Brain microvascular endothelial cell (primary cell): ENCODE measurements around the gene TESPA1.
A peak's percentile ranks its signal among the peaks of the same experiment; 100 is the strongest.
"Not testable (repeated sequence)": the region's sequence is repeated elsewhere in the genome, so short reads cannot be mapped to it uniquely, and the experiment has no call there.

Experiments
- DNase-seq: peaks from one replicate; pipeline ENCODE4 v3.0.0-alpha.2; 2020
- H3K27ac ChIP-seq: fragments of 250-450 bp; sonication (Bioruptor Pico); 2 replicates; pipeline ENCODE4 v1.5.1; 2020; ENCODE audit warnings: mild to moderate bottlenecking, moderate library complexity
- H3K27me3 ChIP-seq: fragments of 250-450 bp; sonication (Bioruptor Pico); replicated peaks from 2 replicates; pipeline ENCODE4 v1.5.1; 2020; ENCODE audit warnings: mild to moderate bottlenecking
- H3K36me3 ChIP-seq: fragments of 250-450 bp; sonication (Bioruptor Pico); replicated peaks from 2 replicates; pipeline ENCODE4 v1.5.1; 2020; ENCODE audit warnings: mild to moderate bottlenecking
- H3K4me3 ChIP-seq: 2 replicates; pipeline ENCODE4 v1.5.1; 2011; ENCODE audit warnings: low read depth, mild to moderate bottlenecking, control low read depth, low read length, moderate library complexity
- in situ Hi-C: cut with HindIII; loops from 2 replicates; pipeline ENCODE4 v1.10.0; 2017; ENCODE audit warnings: low sequenced_read_pairs, low pct_ligation_motif_present
- TF ChIP-seq, protein P1 (sequence below): IDR thresholded peaks from 2 replicates; pipeline ENCODE4 v1.5.1; 2011; ENCODE audit warnings: low read depth, mild to moderate bottlenecking, moderate library complexity, low read length, control low read depth, inconsistent platforms; ENCODE audit errors: missing control alignments

Gene TESPA1

DNA sequence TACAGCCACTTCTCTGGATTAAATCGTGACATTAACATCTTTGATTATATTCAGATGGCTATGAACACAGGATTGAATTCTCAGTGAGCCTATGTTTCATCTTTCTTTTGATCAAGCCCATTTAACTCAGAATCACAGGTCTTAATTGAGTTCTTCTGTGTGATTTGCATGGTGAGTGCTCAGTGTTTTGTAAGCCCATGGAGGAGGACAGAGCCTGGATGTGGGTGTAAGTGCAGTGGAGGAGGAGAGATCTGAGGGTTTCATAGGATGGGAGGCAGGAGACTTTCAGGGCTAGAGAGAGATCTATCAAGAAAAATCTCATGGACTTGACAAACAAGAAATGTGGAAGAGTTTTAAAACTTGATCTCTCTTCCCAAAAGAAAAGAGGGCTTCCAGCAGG, 5.3 kb upstream of the TESPA1 start:
- Histone ChIP-seq H3K27ac (no peak overlapping the region), H3K36me3 (no peaks in the 10 kb centered on the region), H3K27me3 (no peaks in the 10 kb centered on the region), H3K4me3 (no peak overlapping the region)
- no peak for DNase-seq
- TF ChIP-seq, protein P1, sequence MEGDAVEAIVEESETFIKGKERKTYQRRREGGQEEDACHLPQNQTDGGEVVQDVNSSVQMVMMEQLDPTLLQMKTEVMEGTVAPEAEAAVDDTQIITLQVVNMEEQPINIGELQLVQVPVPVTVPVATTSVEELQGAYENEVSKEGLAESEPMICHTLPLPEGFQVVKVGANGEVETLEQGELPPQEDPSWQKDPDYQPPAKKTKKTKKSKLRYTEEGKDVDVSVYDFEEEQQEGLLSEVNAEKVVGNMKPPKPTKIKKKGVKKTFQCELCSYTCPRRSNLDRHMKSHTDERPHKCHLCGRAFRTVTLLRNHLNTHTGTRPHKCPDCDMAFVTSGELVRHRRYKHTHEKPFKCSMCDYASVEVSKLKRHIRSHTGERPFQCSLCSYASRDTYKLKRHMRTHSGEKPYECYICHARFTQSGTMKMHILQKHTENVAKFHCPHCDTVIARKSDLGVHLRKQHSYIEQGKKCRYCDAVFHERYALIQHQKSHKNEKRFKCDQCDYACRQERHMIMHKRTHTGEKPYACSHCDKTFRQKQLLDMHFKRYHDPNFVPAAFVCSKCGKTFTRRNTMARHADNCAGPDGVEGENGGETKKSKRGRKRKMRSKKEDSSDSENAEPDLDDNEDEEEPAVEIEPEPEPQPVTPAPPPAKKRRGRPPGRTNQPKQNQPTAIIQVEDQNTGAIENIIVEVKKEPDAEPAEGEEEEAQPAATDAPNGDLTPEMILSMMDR, result no peak
- in situ Hi-C loops, result no loop called here

DNA sequence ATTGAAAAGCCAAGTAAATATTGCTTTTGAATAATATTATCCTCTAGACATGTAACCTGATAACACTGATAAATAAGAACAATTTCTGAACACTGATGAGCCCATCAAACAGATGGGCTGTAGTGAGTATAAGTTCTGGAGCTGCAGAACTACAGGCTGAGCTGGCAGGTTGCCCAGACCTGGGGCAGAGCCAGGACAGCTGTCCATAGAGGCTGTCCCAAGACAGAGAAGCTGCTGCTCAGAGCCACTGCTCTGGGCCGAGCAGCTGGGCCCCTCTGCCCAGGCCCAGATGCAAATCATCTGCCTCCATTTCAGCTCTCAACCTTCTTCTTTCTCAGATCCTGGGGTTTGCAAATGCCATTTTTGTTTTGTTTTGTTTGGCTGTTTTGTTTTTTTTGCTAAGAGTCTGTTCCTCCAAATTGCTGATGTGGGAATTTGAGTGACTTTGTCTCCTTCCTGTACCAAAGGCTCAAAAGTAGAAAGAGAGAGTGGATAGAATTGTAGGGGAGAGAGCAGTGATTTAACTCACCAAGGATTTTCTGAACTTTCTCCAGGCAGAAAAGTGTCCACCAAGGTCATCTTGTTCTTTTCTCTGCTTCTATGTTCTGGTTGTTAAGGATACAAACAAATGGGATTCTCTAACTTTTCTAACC, 4.0 kb upstream of the TESPA1 start:
- in situ Hi-C loops, result no loop called here
- no peak overlapping the region for H3K4me3 ChIP-seq
- H3K27me3 ChIP-seq, result no peaks in the 10 kb centered on the region
- no peak overlapping the region for H3K27ac ChIP-seq
- no peaks in the 10 kb centered on the region for H3K36me3 ChIP-seq
- TF ChIP-seq, protein P1, result no peak
- peak; percentile 14 for DNase-seq

DNA sequence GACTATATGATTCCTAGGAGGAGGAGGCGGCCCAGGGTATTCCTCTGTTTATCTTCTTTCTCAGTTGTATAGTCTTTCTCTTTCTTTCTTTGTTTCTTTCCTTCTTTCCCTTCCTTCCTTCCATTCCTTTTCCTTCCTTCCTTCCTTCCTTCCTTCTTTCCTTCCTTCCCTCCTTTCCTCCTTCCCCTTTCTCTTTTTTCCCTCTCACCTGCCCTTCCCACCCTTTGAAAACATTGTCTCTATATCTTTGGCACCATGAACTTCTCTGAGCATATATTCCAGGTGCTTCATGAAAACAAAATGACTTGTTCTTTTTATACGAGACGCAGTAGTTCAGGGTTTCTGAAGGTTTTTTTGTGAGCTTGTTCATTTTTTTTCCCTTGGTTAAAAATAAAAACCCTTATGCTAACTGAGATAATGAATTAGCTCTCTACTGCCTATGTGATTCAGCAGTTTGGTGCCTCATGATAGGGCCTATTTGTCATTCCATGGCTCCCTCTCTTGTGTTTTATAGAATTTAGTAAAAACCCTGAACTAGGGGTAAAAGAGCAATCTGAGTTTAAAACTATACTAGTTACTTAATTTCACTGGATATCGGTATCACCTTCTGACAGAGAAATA, 3.2 kb upstream of the TESPA1 start:
- H3K27me3 ChIP-seq, result no peaks in the 10 kb centered on the region
- no peak overlapping the region for H3K27ac ChIP-seq
- TF ChIP-seq, protein P1, result no peak
- no peak overlapping the region for H3K4me3 ChIP-seq
- H3K36me3 ChIP-seq, result no peaks in the 10 kb centered on the region
- DNase-seq, result no peak
- in situ Hi-C loops, result no loop called here

DNA sequence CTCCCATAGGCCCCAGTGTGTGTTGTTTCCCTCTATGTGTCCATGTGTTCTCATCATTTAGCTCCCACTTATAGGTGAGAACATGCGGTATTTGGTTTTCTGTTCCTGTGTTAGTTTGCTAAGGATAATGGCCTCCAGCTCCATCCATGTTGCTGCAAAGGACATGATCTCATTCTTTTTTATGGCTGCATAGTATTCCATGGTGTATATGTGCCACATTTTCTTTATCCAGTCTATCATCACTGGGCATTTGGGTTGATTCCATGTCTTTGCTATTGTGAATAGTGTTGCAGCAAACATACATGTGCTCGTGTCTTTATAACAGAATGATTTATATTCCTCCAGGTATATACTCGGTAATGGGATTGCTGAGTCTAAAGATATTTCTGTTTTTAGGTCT, 2.2 kb upstream of the TESPA1 start:
- in situ Hi-C loops, H3K36me3 ChIP-seq, H3K4me3 ChIP-seq, H3K27ac ChIP-seq, H3K27me3 ChIP-seq, DNase-seq: not testable (repeated sequence)

DNA sequence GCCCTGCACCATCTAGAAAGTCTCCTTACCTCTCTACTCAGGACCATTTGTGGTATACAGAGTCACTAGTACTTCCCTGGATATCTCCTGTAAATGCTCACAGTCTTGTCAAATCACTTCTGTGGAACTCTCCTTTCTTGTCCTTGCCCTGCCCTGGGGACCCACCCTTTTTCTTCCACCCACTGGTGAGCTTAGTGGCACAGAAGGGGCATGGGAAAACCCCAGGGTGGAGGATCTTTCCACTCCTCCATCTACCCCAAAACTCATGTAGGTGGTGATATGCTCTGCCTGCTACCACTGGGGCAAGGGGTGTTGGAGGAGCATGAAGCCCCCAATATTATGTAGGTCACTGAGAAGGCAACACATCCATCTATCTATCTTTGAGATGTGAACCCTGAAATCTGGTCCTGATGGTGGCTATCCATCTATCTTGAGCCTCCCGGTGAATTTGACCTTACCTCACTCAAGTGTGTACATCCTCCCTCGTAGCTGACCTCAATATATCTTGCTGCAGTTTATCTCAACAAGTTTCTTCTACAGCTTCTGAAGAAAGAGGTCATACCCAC, 943 bp downstream of the TESPA1 start:
- Histone ChIP-seq H3K4me3 (no peak overlapping the region), H3K27me3 (no peaks in the 10 kb centered on the region), H3K36me3 (no peaks in the 10 kb centered on the region), H3K27ac (no peak overlapping the region)
- TF ChIP-seq, protein P1, result no peak
- in situ Hi-C loops, result no loop called here
- DNase-seq, result no peak

DNA sequence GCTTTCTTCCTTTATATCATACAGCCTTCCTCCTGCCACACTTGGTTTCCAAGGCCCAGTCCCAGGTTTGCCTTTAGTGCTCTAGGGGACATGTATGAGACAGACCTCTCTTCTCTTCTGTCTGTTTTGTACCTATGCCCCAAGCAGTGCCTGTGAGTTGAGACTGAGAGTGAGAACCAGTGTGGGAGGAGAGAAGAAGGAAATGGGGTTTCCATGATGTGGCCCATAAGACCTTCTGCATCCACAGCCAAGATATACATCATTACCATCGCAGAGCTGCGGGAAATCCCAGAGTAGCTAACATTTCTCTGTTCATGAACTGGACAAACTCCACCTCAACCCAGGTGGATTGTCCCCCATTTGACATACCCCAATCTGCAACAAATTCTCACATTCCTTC, 2.8 kb downstream of the TESPA1 start:
- in situ Hi-C loops, result no loop called here
- no peak for DNase-seq
- no peak overlapping the region for H3K4me3 ChIP-seq
- H3K27ac ChIP-seq, result no peak overlapping the region
- H3K27me3 ChIP-seq, result no peaks in the 10 kb centered on the region
- H3K36me3 ChIP-seq, result no peaks in the 10 kb centered on the region
- TF ChIP-seq, protein P1, result no peak
